Muscle layer of duodenum (tissue), 2 donors: ENCODE measurements around the gene RASA4.
"Not testable (repeated sequence)": the region's sequence is repeated elsewhere in the genome, so short reads cannot be mapped to it uniquely, and the experiment has no call there.

Experiments
- H3K27ac ChIP-seq: one replicate; pipeline ENCODE4 v1.7.0; 2013; ENCODE audit warnings: mild to moderate bottlenecking, low read length
- H3K27me3 ChIP-seq: one replicate; pipeline ENCODE4 v1.7.0; 2013; ENCODE audit warnings: low read depth, mild to moderate bottlenecking, control low read depth, low read length
- H3K36me3 ChIP-seq, 2 donors: one replicate each; pipeline ENCODE4 v1.7.0; 2013; ENCODE audit warnings: low read length in 2 of 2, control low read depth in 1 of 2, mild to moderate bottlenecking in 1 of 2; ENCODE audit not compliant: insufficient read depth in 2 of 2, control insufficient read depth in 1 of 2
- H3K4me1 ChIP-seq, 2 donors: one replicate each; pipeline ENCODE4 v1.7.0; 2013; ENCODE audit warnings: low read length in 2 of 2, mild to moderate bottlenecking in 2 of 2, control low read depth in 1 of 2, moderate library complexity in 1 of 2; ENCODE audit not compliant: insufficient read depth in 2 of 2, control insufficient read depth in 1 of 2
- H3K4me3 ChIP-seq, 2 donors: one replicate each; pipeline ENCODE4 v1.7.0; 2013; ENCODE audit warnings: low read length in 2 of 2, low read depth in 1 of 2, mild to moderate bottlenecking in 1 of 2
- H3K9me3 ChIP-seq, 2 donors: one replicate each; pipeline ENCODE4 v1.7.0; 2013; ENCODE audit warnings: low read length in 2 of 2, control low read depth in 1 of 2, mild to moderate bottlenecking in 1 of 2; ENCODE audit not compliant: control insufficient read depth in 1 of 2
- donor health status: healthy.

Gene RASA4

GRCh38 chr7:102616507-102617125 is at the start of gene RASA4:
RASA4 (minus strand) TSS chr7:102616756; CDS start chr7:102616689, 67 bp downstream.
- H3K27me3 ChIP-seq, H3K27ac ChIP-seq, H3K4me3 ChIP-seq, H3K4me1 ChIP-seq, H3K9me3 ChIP-seq, H3K36me3 ChIP-seq: not testable (repeated sequence)

GRCh38 chr7:102664765-102665164 is 48.2 kb upstream of the RASA4 start:
- H3K27ac ChIP-seq, H3K4me1 ChIP-seq, H3K27me3 ChIP-seq, H3K9me3 ChIP-seq, H3K4me3 ChIP-seq, H3K36me3 ChIP-seq: not testable (repeated sequence)

- H3K27ac ChIP-seq, H3K36me3 ChIP-seq, H3K4me1 ChIP-seq, H3K27me3 ChIP-seq, H3K4me3 ChIP-seq, H3K9me3 ChIP-seq: not testable (repeated sequence)
These were observed 33.4 kb upstream of the RASA4 start, which contains the start of gene SPDYE2B for GRCh38 chr7:102649924-102650323. SPDYE2B (plus strand) TSS chr7:102650319; CDS start chr7:102652349, 2,030 bp downstream.

- not testable (repeated sequence) for H3K27me3 ChIP-seq, H3K27ac ChIP-seq, H3K4me1 ChIP-seq, H3K9me3 ChIP-seq, H3K4me3 ChIP-seq, H3K36me3 ChIP-seq
These were observed 31.3 kb upstream of the RASA4 start for GRCh38 chr7:102647813-102648212.

GRCh38 chr7:102643404-102643803 is 26.8 kb upstream of the RASA4 start:
- not testable (repeated sequence) for H3K4me1 ChIP-seq, H3K4me3 ChIP-seq, H3K27me3 ChIP-seq, H3K27ac ChIP-seq, H3K36me3 ChIP-seq, H3K9me3 ChIP-seq

- not testable (repeated sequence) for H3K4me3 ChIP-seq, H3K27me3 ChIP-seq, H3K27ac ChIP-seq, H3K4me1 ChIP-seq, H3K36me3 ChIP-seq, H3K9me3 ChIP-seq
These were observed 26.1 kb upstream of the RASA4 start, which contains the start of gene UPK3BL1 for GRCh38 chr7:102642691-102643090. UPK3BL1 (minus strand) TSS chr7:102642791; CDS start chr7:102642741, 50 bp downstream.

GRCh38 chr7:102638848-102639247 is 22.3 kb upstream of the RASA4 start:
- not testable (repeated sequence) for H3K36me3 ChIP-seq, H3K4me1 ChIP-seq, H3K9me3 ChIP-seq, H3K4me3 ChIP-seq, H3K27ac ChIP-seq, H3K27me3 ChIP-seq

- not testable (repeated sequence) for H3K9me3 ChIP-seq, H3K27me3 ChIP-seq, H3K4me3 ChIP-seq, H3K4me1 ChIP-seq, H3K27ac ChIP-seq, H3K36me3 ChIP-seq
These were observed 20.4 kb upstream of the RASA4 start for GRCh38 chr7:102636956-102637355.

GRCh38 chr7:102635354-102635753 is 18.8 kb upstream of the RASA4 start:
- H3K27me3 ChIP-seq, H3K4me3 ChIP-seq, H3K9me3 ChIP-seq, H3K4me1 ChIP-seq, H3K36me3 ChIP-seq, H3K27ac ChIP-seq: not testable (repeated sequence)

- H3K4me3 ChIP-seq, H3K27me3 ChIP-seq, H3K4me1 ChIP-seq, H3K27ac ChIP-seq, H3K9me3 ChIP-seq, H3K36me3 ChIP-seq: not testable (repeated sequence)
These were observed 17.7 kb upstream of the RASA4 start for GRCh38 chr7:102634299-102634698.

GRCh38 chr7:102630622-102631021 is 14.1 kb upstream of the RASA4 start:
- H3K36me3 ChIP-seq, H3K27ac ChIP-seq, H3K27me3 ChIP-seq, H3K9me3 ChIP-seq, H3K4me1 ChIP-seq, H3K4me3 ChIP-seq: not testable (repeated sequence)

GRCh38 chr7:102627271-102627904 is 10.8 kb upstream of the RASA4 start:
- not testable (repeated sequence) for H3K27me3 ChIP-seq, H3K4me1 ChIP-seq, H3K36me3 ChIP-seq, H3K9me3 ChIP-seq, H3K4me3 ChIP-seq, H3K27ac ChIP-seq
